Subcutaneous abdominal adipose tissue (tissue), 5 donors: ENCODE data around the gene PNKD.

Experiments used
- H3K27ac ChIP-seq: one replicate; pipeline ENCODE4 v1.7.0; 2013; ENCODE audit warnings: low read depth, mild to moderate bottlenecking, inconsistent platforms, low read length, moderate library complexity
- H3K27me3 ChIP-seq, 5 donors: one replicate each; pipeline ENCODE4 v1.7.0; 2013; ENCODE audit warnings: low read length in 5 of 5, inconsistent platforms in 1 of 5; ENCODE audit not compliant: control insufficient read depth in 5 of 5, insufficient read depth in 4 of 5
- H3K36me3 ChIP-seq, 5 donors: one replicate each; pipeline ENCODE4 v1.7.0; 2013; ENCODE audit warnings: low read length in 5 of 5; ENCODE audit not compliant: control insufficient read depth in 5 of 5, insufficient read depth in 5 of 5
- H3K4me1 ChIP-seq, 5 donors: one replicate each; pipeline ENCODE4 v1.7.0; 2013; ENCODE audit warnings: low read length in 5 of 5, mild to moderate bottlenecking in 3 of 5, moderate library complexity in 1 of 5; ENCODE audit not compliant: control insufficient read depth in 5 of 5, insufficient read depth in 5 of 5
- H3K4me3 ChIP-seq, 5 donors: one replicate each; pipeline ENCODE4 v1.7.0; 2013; ENCODE audit warnings: low read length in 5 of 5, low read depth in 1 of 5
- H3K9ac ChIP-seq, 5 donors: one replicate each; pipeline ENCODE4 v1.7.0; 2013; ENCODE audit warnings: low read length in 5 of 5, mild to moderate bottlenecking in 4 of 5, moderate library complexity in 3 of 5
- H3K9me3 ChIP-seq, 5 donors: one replicate each; pipeline ENCODE4 v1.7.0; 2013; ENCODE audit warnings: low read length in 5 of 5; ENCODE audit not compliant: control insufficient read depth in 5 of 5
- donor health status: healthy.
- donor health status: healthy.
- donor health status: healthy.
- donor health status: healthy.
- donor health status: healthy.

The PNKD gene

DNA sequence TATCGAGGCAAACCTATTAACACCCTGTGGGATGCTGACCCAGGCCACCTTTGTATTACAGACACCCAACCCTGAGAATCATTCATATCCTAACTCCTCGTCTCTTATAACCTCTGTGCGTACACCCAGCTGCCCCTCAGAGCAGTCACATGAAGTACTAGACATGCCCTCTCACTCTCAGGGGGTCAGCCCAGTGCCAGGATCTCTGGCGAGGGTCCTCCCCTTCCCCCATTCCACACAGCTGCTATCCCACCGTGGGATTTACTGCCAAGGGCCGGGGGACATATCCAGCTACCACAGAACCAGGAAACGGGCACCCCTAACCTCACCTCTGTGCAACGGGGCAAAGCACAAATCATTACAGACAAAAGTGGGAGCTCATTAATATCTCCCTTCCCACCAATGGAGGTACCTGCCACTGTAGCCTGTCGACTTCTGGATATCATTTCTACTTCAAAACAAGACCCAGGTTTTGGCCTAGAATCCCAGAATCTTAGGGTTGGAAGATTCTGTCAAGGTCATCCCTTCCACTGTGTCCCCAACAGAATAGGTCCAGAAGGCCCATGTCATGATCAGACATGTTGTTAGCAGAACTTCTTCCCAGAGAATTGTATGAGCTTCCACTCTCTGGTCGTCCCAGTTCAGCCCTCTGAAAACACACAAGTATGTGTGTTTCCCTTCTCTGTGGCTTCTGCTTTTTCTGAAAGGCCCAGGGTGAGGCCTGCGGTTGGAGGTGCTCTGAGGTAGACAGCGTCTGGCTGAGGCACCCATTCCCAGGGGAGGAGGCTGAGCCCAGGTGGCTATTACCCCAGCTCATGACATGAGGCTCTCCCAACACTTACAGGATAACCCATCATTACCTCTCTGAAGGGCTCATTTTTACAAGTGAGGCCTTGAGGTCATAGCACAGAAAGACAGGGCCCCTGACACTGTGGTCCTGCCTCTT is 20.3 kb downstream of the PNKD start:
- peaks cover 26 to 78% (median 74%) of the 10 kb centered on the region in 5 donors for H3K4me1 ChIP-seq
- peak overlapping the region; percentile 100 for H3K27ac ChIP-seq
- H3K9ac ChIP-seq, result peak overlapping the region; percentile 96 to 100 (median 100)
- H3K36me3 ChIP-seq, result no peaks in the 10 kb centered on the region
- H3K4me3 ChIP-seq, result peak overlapping the region; percentile 89 to 95 (median 92)
- H3K27me3 ChIP-seq, result peaks cover 0 to 5% (median 0%) of the 10 kb centered on the region in 5 donors
- H3K9me3 ChIP-seq, result peaks cover 0 to 3% (median 0%) of the 10 kb centered on the region in 5 donors

GRCh38 chr2:218291318-218292047 is 21.2 kb downstream of the PNKD start:
- H3K27me3 ChIP-seq, result peaks cover 0 to 5% (median 0%) of the 10 kb centered on the region in 5 donors
- H3K9me3 ChIP-seq, result peaks cover 0 to 3% (median 0%) of the 10 kb centered on the region in 5 donors
- peak overlapping the region; percentile 96 to 100 (median 100) for H3K9ac ChIP-seq
- H3K27ac ChIP-seq, result peak overlapping the region; percentile 100
- no peaks in the 10 kb centered on the region for H3K36me3 ChIP-seq
- H3K4me1 ChIP-seq, result peaks cover 19 to 69% (median 65%) of the 10 kb centered on the region in 5 donors
- H3K4me3 ChIP-seq, result peak overlapping the region; percentile 89 to 95 (median 92)

DNA sequence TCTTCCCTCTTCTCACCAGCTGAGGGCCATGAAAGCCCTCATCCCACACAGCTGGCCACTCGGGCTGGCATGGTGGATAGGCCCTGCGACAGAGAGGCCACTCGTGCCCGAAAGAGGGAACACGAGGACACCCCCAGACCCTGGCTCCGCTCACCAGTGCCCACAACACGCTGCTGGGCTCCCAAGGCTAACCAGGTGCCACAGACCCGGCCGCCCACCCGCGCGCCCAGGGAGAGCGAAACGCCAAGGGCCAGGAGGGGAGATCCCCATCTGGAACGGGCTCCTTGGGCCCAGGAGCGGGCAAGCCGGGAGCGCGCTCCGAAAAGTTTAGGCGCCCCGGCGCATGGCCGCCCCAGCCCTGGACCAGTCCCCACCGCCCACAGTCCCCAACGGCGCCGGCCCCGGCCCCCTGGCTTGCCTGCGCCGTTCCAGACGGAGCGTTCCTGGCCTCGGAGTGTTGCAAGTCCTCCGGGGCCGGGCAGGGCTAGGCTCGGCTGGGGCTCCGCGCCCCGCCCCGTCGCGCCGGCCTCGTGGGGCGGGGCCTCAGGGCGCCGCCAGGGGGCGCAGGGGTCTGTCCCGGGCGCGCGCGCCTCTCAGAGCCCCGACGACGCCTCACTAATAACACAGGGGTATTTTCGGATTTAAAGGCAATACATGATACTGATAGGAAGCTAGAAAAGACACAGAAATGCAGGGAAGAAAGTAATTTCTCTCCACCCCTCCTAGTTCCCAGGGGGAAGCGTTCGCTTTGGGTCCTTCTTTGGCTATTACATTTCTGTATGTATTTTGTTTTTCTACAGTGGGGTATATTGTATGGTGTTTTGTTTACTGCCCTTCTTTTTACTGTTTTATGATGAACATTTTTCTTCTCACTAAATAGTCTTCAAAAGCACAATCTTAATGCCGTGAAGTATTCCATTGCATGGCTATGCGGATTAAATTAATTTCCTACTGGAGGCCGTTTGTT is 22.0 kb downstream of the PNKD start, which contains the start of gene TMBIM1:
TSS of gene TMBIM1 (minus strand) at position 456 of the 967 bp plus-strand sequence. CDS start 10,362 bp downstream, outside the sequence.
- H3K36me3 ChIP-seq, result no peaks in the 10 kb centered on the region
- peaks cover 0 to 3% (median 0%) of the 10 kb centered on the region in 5 donors for H3K9me3 ChIP-seq
- H3K4me1 ChIP-seq, result peaks cover 17 to 63% (median 56%) of the 10 kb centered on the region in 5 donors

GRCh38 chr2:218293715-218294429 is 23.6 kb downstream of the PNKD start:
- Histone ChIP-seq H3K27ac (peak overlapping the region; percentile 29), H3K9me3 (peaks cover 0 to 3% (median 0%) of the 10 kb centered on the region in 5 donors), H3K36me3 (no peaks in the 10 kb centered on the region), H3K9ac (no peak overlapping the region), H3K4me3 (no peak overlapping the region), H3K27me3 (peaks cover 0 to 5% (median 0%) of the 10 kb centered on the region in 5 donors), H3K4me1 (peaks cover 18 to 58% (median 48%) of the 10 kb centered on the region in 5 donors)

More for the DNA sequence above, 22.0 kb downstream of the PNKD start, which contains the start of gene TMBIM1:
- peak within 1 kb of the TSS; percentile 96 to 100 (median 100) for H3K9ac ChIP-seq
- peaks cover 0 to 5% (median 0%) of the 10 kb centered on the region in 5 donors for H3K27me3 ChIP-seq
- H3K27ac ChIP-seq, result peak within 1 kb of the TSS; percentile 100
- H3K4me3 ChIP-seq, result peak within 1 kb of the TSS; percentile 89 to 95 (median 92)

DNA sequence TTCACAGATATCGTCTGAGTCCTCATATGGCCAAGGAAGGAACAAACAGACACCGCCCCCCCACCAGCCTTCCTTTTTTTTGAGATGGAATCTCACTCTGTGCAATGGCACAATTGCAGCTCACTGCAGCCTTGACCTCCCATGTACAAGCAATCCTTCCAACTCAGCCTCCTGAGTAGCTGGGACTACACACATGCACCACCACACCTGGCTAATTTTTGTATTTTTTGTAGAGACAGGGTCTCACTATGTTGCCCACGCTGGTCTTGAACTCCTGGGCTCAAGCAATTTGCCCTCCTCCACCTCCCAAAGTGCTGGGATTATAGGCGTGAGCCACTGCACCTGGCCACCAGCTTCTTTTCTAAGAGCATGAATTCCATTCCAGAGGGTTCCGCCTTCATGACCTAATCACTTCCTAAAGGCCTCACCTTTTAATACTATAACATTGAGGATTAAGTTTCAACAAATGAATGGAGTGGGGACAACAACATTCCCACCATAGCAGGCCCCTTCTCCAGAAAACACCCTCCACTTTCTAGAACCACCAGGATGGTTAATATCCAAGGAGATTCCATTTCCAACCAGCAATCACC is 24.2 kb downstream of the PNKD start:
- Histone ChIP-seq H3K4me1 (peaks cover 18 to 54% (median 42%) of the 10 kb centered on the region in 5 donors), H3K4me3 (no peak overlapping the region), H3K9ac (no peak overlapping the region), H3K36me3 (no peaks in the 10 kb centered on the region), H3K9me3 (peaks cover 0 to 3% (median 0%) of the 10 kb centered on the region in 5 donors), H3K27me3 (peaks cover 0 to 5% (median 0%) of the 10 kb centered on the region in 5 donors), H3K27ac (no peak overlapping the region)

GRCh38 chr2:218295029-218295428 is 24.7 kb downstream of the PNKD start:
- Histone ChIP-seq H3K9me3 (peaks cover 0 to under 1% (median 0%) of the 10 kb centered on the region in 5 donors), H3K4me1 (peaks cover 13 to 49% (median 37%) of the 10 kb centered on the region in 5 donors), H3K9ac (no peak overlapping the region), H3K27me3 (peaks cover 0 to under 1% (median 0%) of the 10 kb centered on the region in 5 donors), H3K36me3 (no peaks in the 10 kb centered on the region), H3K4me3 (no peak overlapping the region), H3K27ac (no peak overlapping the region)

- no peak overlapping the region for H3K9ac ChIP-seq
- H3K4me1 ChIP-seq, result peaks cover 3 to 38% (median 25%) of the 10 kb centered on the region in 5 donors
- H3K27ac ChIP-seq, result no peak overlapping the region
- H3K4me3 ChIP-seq, result no peak overlapping the region
- H3K36me3 ChIP-seq, result no peaks in the 10 kb centered on the region
- H3K27me3 ChIP-seq, result no peaks in the 10 kb centered on the region
- H3K9me3 ChIP-seq, result no peaks in the 10 kb centered on the region
Measured at GRCh38 chr2:218296200-218296599, 25.9 kb downstream of the PNKD start.

DNA sequence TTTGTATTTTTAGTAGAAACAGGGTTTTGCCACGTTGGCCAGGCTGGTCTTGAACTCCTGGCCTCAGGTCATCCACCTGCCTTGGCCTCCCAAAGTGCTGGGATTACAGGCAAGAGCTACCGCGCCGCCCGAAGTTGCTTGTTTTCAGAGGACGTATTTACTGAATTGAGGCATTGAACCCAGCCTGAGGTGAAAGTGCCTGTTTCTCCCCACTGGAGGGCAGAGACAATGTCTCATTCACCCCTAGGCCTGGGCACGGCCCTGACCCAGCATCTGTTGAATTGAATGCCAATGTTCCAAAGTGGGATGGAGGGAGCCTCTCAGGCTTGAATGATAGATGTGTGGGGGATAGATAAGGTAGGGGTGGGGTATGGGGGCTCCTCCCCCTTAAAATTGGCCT is 26.5 kb downstream of the PNKD start:
- H3K4me1 ChIP-seq, result peaks cover 3 to 32% (median 19%) of the 10 kb centered on the region in 5 donors
- H3K27ac ChIP-seq, result no peak overlapping the region
- H3K9ac ChIP-seq, result no peak overlapping the region
- H3K4me3 ChIP-seq, result no peak overlapping the region
- H3K27me3 ChIP-seq, result no peaks in the 10 kb centered on the region
- no peaks in the 10 kb centered on the region for H3K36me3 ChIP-seq
- no peaks in the 10 kb centered on the region for H3K9me3 ChIP-seq
